ENCODE measurements around the gene OR4D11. TPM values are rescaled to one million over a fixed set of nuclear protein-coding genes. Genes with fewer than 3 reads are reported as not detected.
"Not testable (repeated sequence)": the region's sequence is repeated elsewhere in the genome, so short reads cannot be mapped to it uniquely, and the experiment has no call there.

OR4D11 gene
- total RNA-seq, 4 donors from 2014 or later: not detected

GRCh38 chr11:59501931-59502330 is 1.4 kb upstream of the OR4D11 start:
- TF ChIP-seq POLR2A (IDR thresholded peaks at IDR 0.05) (no peak), EP300 (IDR thresholded peaks at IDR 0.05; ENCODE audit: low read depth) (no peak), CTCF (IDR thresholded peaks at IDR 0.05) (no peak), POLR2AphosphoS5 (IDR thresholded peaks at IDR 0.05) (no peak)
- no peaks in the 10 kb centered on the region for H3K9me3 ChIP-seq
- H3K4me3 ChIP-seq: no peak overlapping the region
- H3K27me3 ChIP-seq: peaks cover 8% of the 10 kb centered on the region
- H3K36me3 ChIP-seq: no peaks in the 10 kb centered on the region
- in situ Hi-C loops (cut with MboI; ENCODE audit: low pct_ligation_motif_present in 1 of 4, low pct_unique_long_range_greater_than_20kb in 1 of 4, low sequenced_read_pairs in 3 of 4) (loop anchor here in 1 of 4 donors (10.0 kb wide), 1 partner anchor 57 kb away; no protein-coding TSS in a partner anchor), intact Hi-C loops (cut with DNase I; ENCODE audit: low total_unique reads) (no loop called here)
- H3K4me1 ChIP-seq: no peaks in the 10 kb centered on the region
- H3K27ac ChIP-seq: no peak overlapping the region
- no peak for DNase-seq
- WGBS, 2 donors (ENCODE audit: low coverage in 1 of 2): 38 to 64% methylated on average over 1 of the region's 1 CpG

- intact Hi-C loops (cut with DNase I; ENCODE audit: low total_unique reads) (no loop called here), in situ Hi-C loops (cut with MboI; ENCODE audit: low pct_ligation_motif_present in 1 of 4, low pct_unique_long_range_greater_than_20kb in 1 of 4, low sequenced_read_pairs in 3 of 4) (no loop called here)
- H3K4me3 ChIP-seq: no peak within 1 kb of the TSS
- H3K4me1 ChIP-seq: no peaks in the 10 kb centered on the region
- WGBS, 2 donors (ENCODE audit: low coverage in 1 of 2): 29 to 60% methylated on average over 1 to 2 of the region's 2 CpGs
- H3K27me3 ChIP-seq: peaks cover 9% of the 10 kb centered on the region
- no peaks in the 10 kb centered on the region for H3K9me3 ChIP-seq
- no peak within 1 kb of the TSS for H3K27ac ChIP-seq
- TF ChIP-seq EP300 (IDR thresholded peaks at IDR 0.05; ENCODE audit: low read depth) (no peak), CTCF (IDR thresholded peaks at IDR 0.05) (no peak), POLR2AphosphoS5 (IDR thresholded peaks at IDR 0.05) (no peak), POLR2A (IDR thresholded peaks at IDR 0.05) (no peak)
- DNase-seq: no peak
- H3K36me3 ChIP-seq: no peaks in the 10 kb centered on the region
Measured at GRCh38 chr11:59510941-59511589, 7.7 kb downstream of the OR4D11 start, which contains the start of gene OR4D9. TSS of gene OR4D9 (plus strand) at chr11:59511539. CDS start at chr11:59514913, 3,374 bp downstream.

- Histone ChIP-seq H3K27ac (no peak overlapping the region), H3K4me3 (no peak overlapping the region), H3K27me3 (peaks cover 9% of the 10 kb centered on the region), H3K9me3 (no peaks in the 10 kb centered on the region), H3K36me3 (no peaks in the 10 kb centered on the region), H3K4me1 (no peaks in the 10 kb centered on the region)
- no peak for TF ChIP-seq EP300 (IDR thresholded peaks at IDR 0.05; ENCODE audit: low read depth)
- TF ChIP-seq POLR2A (IDR thresholded peaks at IDR 0.05): no peak
- no peak for TF ChIP-seq CTCF (IDR thresholded peaks at IDR 0.05)
- TF ChIP-seq POLR2AphosphoS5 (IDR thresholded peaks at IDR 0.05): no peak
- intact Hi-C loops (cut with DNase I; ENCODE audit: low total_unique reads): no loop called here
- in situ Hi-C loops (cut with MboI; ENCODE audit: low pct_ligation_motif_present in 1 of 4, low pct_unique_long_range_greater_than_20kb in 1 of 4, low sequenced_read_pairs in 3 of 4): no loop called here
- WGBS, 2 donors (ENCODE audit: low coverage in 1 of 2): 63 to 75% methylated on average over 1 of the region's 1 CpG
- DNase-seq: no peak
Measured at GRCh38 chr11:59511675-59512074, 8.3 kb downstream of the OR4D11 start.

- H3K27me3 ChIP-seq; H3K9me3 ChIP-seq; in situ Hi-C loops (cut with MboI; ENCODE audit: low pct_ligation_motif_present in 1 of 4, low pct_unique_long_range_greater_than_20kb in 1 of 4, low sequenced_read_pairs in 3 of 4); H3K4me1 ChIP-seq; H3K36me3 ChIP-seq; intact Hi-C loops (cut with DNase I; ENCODE audit: low total_unique reads); H3K4me3 ChIP-seq; DNase-seq; H3K27ac ChIP-seq: not testable (repeated sequence)
- 61 to 65% methylated on average over 2 of the region's 2 CpGs for WGBS, 2 donors (ENCODE audit: low coverage in 1 of 2)
Measured at GRCh38 chr11:59520139-59520538, 16.8 kb downstream of the OR4D11 start.

- no peak for DNase-seq
- 75 to 76% methylated on average over 5 of the region's 5 CpGs for WGBS, 2 donors (ENCODE audit: low coverage in 1 of 2)
- no peaks in the 10 kb centered on the region for H3K9me3 ChIP-seq
- no peaks in the 10 kb centered on the region for H3K36me3 ChIP-seq
- no peaks in the 10 kb centered on the region for H3K4me1 ChIP-seq
- no peak for TF ChIP-seq CTCF (IDR thresholded peaks at IDR 0.05)
- no peak for TF ChIP-seq POLR2AphosphoS5 (IDR thresholded peaks at IDR 0.05)
- no peak for TF ChIP-seq EP300 (IDR thresholded peaks at IDR 0.05; ENCODE audit: low read depth)
- no peak for TF ChIP-seq POLR2A (IDR thresholded peaks at IDR 0.05)
- H3K27ac ChIP-seq: no peak overlapping the region
- intact Hi-C loops (cut with DNase I; ENCODE audit: low total_unique reads): no loop called here
- H3K4me3 ChIP-seq: no peak overlapping the region
- in situ Hi-C loops (cut with MboI; ENCODE audit: low pct_ligation_motif_present in 1 of 4, low pct_unique_long_range_greater_than_20kb in 1 of 4, low sequenced_read_pairs in 3 of 4): no loop called here
- H3K27me3 ChIP-seq: no peaks in the 10 kb centered on the region
Measured at GRCh38 chr11:59520741-59521140, 17.4 kb downstream of the OR4D11 start.

All from transverse colon (tissue), 4 donors.